Sigmoid colon (tissue), 7 donors: ENCODE data around the gene DSTN. TPM values are rescaled to one million over a fixed set of nuclear protein-coding genes. Genes with fewer than 3 reads are reported as not detected.
A peak's percentile ranks its signal among the peaks of the same experiment; 100 is the strongest.

Experiments
- DNase-seq: peaks from one replicate; pipeline ENCODE4 v3.0.0-alpha.2; 2019
- H3K27ac ChIP-seq, 4 donors: fragments of 200-600 bp; sonication (generic); one replicate each; pipeline ENCODE4 v1.5.1; 2016 to 2019; ENCODE audit warnings: mild to moderate bottlenecking in 1 of 4
- H3K27me3 ChIP-seq, 3 donors: fragments of 200-600 bp; sonication (generic); one replicate each; pipeline ENCODE4 v1.5.1; 2019; ENCODE audit warnings: mild to moderate bottlenecking in 1 of 3
- H3K36me3 ChIP-seq, 4 donors: fragments of 200-600 bp; sonication (generic); one replicate each; pipeline ENCODE4 v1.5.1; 2016 to 2019
- H3K4me1 ChIP-seq, 4 donors: fragments of 200-600 bp; sonication (generic); one replicate each; pipeline ENCODE4 v1.5.1; 2017 to 2019
- H3K4me3 ChIP-seq, 4 donors: fragments of 200-600 bp; sonication (generic); one replicate each; pipeline ENCODE4 v1.5.1; 2017 to 2019; ENCODE audit warnings: mild to moderate bottlenecking in 2 of 4, moderate library complexity in 1 of 4
- H3K9me3 ChIP-seq, 4 donors: fragments of 200-600 bp in 3 of 4; sonication (generic) in 3 of 4; one replicate each; pipeline versions ENCODE4 v1.5.1 to v1.6.1; 2013 to 2019
- EP300 ChIP-seq, 4 donors: sonication (generic); formaldehyde crosslinking; IDR thresholded peaks; one replicate each; pipeline ENCODE4 v1.6.1; 2017; ENCODE audit warnings: antibody characterized with exemption in 4 of 4
- POLR2A ChIP-seq, 2 donors: fragments of 450-650 bp; IDR thresholded peaks; one replicate each; pipeline ENCODE4 v1.6.1; 2016; ENCODE audit warnings: antibody characterized with exemption in 2 of 2, mild to moderate bottlenecking in 2 of 2, moderate library complexity in 2 of 2
- POLR2AphosphoS5 ChIP-seq, 4 donors: sonication (generic); formaldehyde crosslinking; IDR thresholded peaks; one replicate each; pipeline ENCODE4 v1.6.1; 2017; ENCODE audit warnings: antibody characterized with exemption in 4 of 4
- WGBS, 2 donors: extraction: QIAGEN DNeasy Blood & Tissue Kit; methylation state at CpG; one replicate each; pipeline ENCODE4 v1.1.7; 2013; 5-methylcytosine and 5-hydroxymethylcytosine counted together
- intact Hi-C: fragments of 100-400 bp; cut with DNase I; formaldehyde crosslinking; loops from one replicate; pipeline ENCODE4 v1.15.1; 2023
- polyA plus RNA-seq, 3 donors: library from polyadenylated mRNA; stranded (reverse); fragments of 200-250 nt; gene quantifications; one replicate each; pipeline ENCODE4 v1.2.3, GENCODE V29; 2013
- total RNA-seq, 4 donors: library from RNA; depleted of rRNA; stranded (reverse); fragments of >200 nt; gene quantifications; one replicate each; pipeline ENCODE4 v1.1.0, GENCODE V29; 2016
- TF ChIP-seq, protein P1 (sequence below), 4 experiments: fragments of 450-650 bp in 3 of 4; fragments of 200-600 bp in 1 of 4; IDR thresholded peaks; one replicate each; pipeline ENCODE4 v1.5.1; 2016 to 2019; ENCODE audit warnings: antibody characterized with exemption in 4 of 4, mild to moderate bottlenecking in 3 of 4, moderate library complexity in 2 of 4
- donor health status: healthy with polysubstance abuse.
- donor health status: Bipolar disorder and iron deficiency.
- donor health status: healthy.

Gene DSTN
- total and polyA plus RNA-seq, 7 donors, result 429 to 2,237 (median 1,872) TPM

DNA sequence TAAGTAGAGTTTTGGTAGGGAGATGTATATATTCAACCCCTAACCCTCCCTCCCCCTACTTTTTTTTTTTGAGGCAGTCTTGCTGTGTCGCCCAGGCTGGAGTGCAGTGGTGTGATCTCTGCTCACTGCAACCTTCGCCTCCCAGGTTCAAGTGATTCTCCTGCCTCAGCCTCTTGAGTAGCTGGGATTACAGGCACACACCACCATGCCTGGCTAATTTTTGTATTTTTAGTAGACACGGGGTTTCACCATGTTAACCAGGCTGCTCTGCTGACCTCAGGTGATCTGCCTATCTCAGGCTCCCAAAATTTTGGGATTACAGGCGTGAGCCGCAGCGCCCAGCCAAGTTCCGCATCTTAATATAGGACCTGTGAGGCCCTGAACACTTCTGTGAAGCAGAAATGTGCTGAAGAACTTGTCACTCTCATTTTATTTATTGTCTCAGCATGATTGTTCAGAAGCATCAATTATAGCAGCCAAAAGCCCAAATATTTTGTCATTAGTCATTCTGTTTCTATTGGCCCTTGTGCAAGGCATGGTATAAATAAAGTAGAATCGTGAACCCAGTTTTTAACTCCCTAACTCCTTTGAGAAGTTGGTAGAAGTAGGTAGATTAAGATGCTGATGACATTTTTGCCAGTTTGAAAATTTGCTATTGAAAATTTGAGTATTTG lies 19.4 kb downstream of the DSTN start:
- Histone ChIP-seq H3K4me1 (peaks cover 0 to 100% (median 97%) of the 10 kb centered on the region in 4 donors), H3K9me3 (no peaks in the 10 kb centered on the region), H3K36me3 (peaks cover 0 to 4% (median 0%) of the 10 kb centered on the region in 4 donors), H3K27ac (peak overlapping the region; percentile 65 to 100 (median 88)), H3K27me3 (no peaks in the 10 kb centered on the region), H3K4me3 (peak overlapping the region in 3 of 4 donors; percentile 11 to 30 (median 22))
- peak in 3 of 4 donors; percentile 38 to 50 (median 39) for TF ChIP-seq POLR2AphosphoS5 (IDR thresholded peaks at IDR 0.05)
- TF ChIP-seq, protein P1, sequence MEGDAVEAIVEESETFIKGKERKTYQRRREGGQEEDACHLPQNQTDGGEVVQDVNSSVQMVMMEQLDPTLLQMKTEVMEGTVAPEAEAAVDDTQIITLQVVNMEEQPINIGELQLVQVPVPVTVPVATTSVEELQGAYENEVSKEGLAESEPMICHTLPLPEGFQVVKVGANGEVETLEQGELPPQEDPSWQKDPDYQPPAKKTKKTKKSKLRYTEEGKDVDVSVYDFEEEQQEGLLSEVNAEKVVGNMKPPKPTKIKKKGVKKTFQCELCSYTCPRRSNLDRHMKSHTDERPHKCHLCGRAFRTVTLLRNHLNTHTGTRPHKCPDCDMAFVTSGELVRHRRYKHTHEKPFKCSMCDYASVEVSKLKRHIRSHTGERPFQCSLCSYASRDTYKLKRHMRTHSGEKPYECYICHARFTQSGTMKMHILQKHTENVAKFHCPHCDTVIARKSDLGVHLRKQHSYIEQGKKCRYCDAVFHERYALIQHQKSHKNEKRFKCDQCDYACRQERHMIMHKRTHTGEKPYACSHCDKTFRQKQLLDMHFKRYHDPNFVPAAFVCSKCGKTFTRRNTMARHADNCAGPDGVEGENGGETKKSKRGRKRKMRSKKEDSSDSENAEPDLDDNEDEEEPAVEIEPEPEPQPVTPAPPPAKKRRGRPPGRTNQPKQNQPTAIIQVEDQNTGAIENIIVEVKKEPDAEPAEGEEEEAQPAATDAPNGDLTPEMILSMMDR (IDR thresholded peaks at IDR 0.05), result no peak
- no peak for TF ChIP-seq EP300 (IDR thresholded peaks at IDR 0.05)
- TF ChIP-seq POLR2A (IDR thresholded peaks at IDR 0.05), result no peak
- 82 to 87% methylated on average over 8 of the region's 8 CpGs for WGBS, 2 donors
- DNase-seq, result no peak
- intact Hi-C loops, result no loop called here

GRCh38 chr20:17590245-17590644 lies 20.4 kb downstream of the DSTN start:
- Histone ChIP-seq H3K27ac (peak overlapping the region; percentile 65 to 100 (median 88)), H3K27me3 (no peaks in the 10 kb centered on the region), H3K4me3 (peak overlapping the region in 3 of 4 donors; percentile 11 to 30 (median 22)), H3K4me1 (peaks cover 0 to 100% (median 97%) of the 10 kb centered on the region in 4 donors), H3K36me3 (peaks cover 0 to 4% (median 0%) of the 10 kb centered on the region in 4 donors), H3K9me3 (no peaks in the 10 kb centered on the region)
- intact Hi-C loops, result no loop called here
- TF ChIP-seq, protein P1 (IDR thresholded peaks at IDR 0.05), result no peak
- peak in 3 of 4 donors; percentile 13 to 49 (median 47) for TF ChIP-seq POLR2AphosphoS5 (IDR thresholded peaks at IDR 0.05)
- peak in 1 of 4 donors; percentile 54 for TF ChIP-seq EP300 (IDR thresholded peaks at IDR 0.05)
- TF ChIP-seq POLR2A (IDR thresholded peaks at IDR 0.05), result no peak
- no peak for DNase-seq
- WGBS, 2 donors, result 55 to 58% methylated on average over 1 of the region's 1 CpG

- no peaks in the 10 kb centered on the region for H3K9me3 ChIP-seq
- peak overlapping the region; percentile 65 to 100 (median 88) for H3K27ac ChIP-seq
- TF ChIP-seq POLR2AphosphoS5 (IDR thresholded peaks at IDR 0.05) (no peak), POLR2A (IDR thresholded peaks at IDR 0.05) (no peak), EP300 (IDR thresholded peaks at IDR 0.05) (no peak)
- TF ChIP-seq, protein P1 (IDR thresholded peaks at IDR 0.05), result no peak
- WGBS, 2 donors, result 91 to 95% methylated on average over 4 of the region's 4 CpGs
- H3K4me3 ChIP-seq, result peak overlapping the region in 2 of 4 donors; percentile 6 to 13
- H3K27me3 ChIP-seq, result no peaks in the 10 kb centered on the region
- intact Hi-C loops, result no loop called here
- peaks cover 0 to 100% (median 96%) of the 10 kb centered on the region in 4 donors for H3K4me1 ChIP-seq
- no peak for DNase-seq
- peaks cover 0 to 4% (median 0%) of the 10 kb centered on the region in 4 donors for H3K36me3 ChIP-seq
Observed at GRCh38 chr20:17593902-17594301, 24.0 kb downstream of the DSTN start.

DNA sequence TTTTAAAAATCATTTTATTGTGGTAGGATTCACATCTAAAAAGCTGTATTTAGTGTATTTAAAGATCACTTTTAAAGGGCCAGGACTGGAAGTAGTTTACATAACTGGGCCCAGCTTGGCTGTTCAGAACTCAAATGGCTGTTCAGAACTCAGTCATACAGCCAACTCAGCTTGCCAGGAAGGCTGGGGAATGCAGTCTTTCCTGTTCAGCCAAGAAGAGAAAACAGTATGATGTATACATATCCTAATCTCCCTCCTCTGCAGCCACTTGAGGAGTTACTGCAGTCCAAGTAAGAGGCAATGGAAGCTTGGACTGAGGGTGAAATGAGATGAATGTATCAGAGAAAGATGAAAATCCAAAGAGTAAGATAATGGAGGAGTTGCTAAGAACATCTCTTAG lies 24.6 kb downstream of the DSTN start:
- H3K27me3 ChIP-seq, result no peaks in the 10 kb centered on the region
- peak overlapping the region; percentile 65 to 100 (median 88) for H3K27ac ChIP-seq
- peaks cover 0 to 100% (median 96%) of the 10 kb centered on the region in 4 donors for H3K4me1 ChIP-seq
- TF ChIP-seq EP300 (IDR thresholded peaks at IDR 0.05) (no peak), POLR2AphosphoS5 (IDR thresholded peaks at IDR 0.05) (peak in 3 of 4 donors; percentile 36 to 42 (median 38)), POLR2A (IDR thresholded peaks at IDR 0.05) (no peak)
- TF ChIP-seq, protein P1 (IDR thresholded peaks at IDR 0.05), result no peak
- H3K9me3 ChIP-seq, result no peaks in the 10 kb centered on the region
- intact Hi-C loops, result no loop called here
- DNase-seq, result no peak
- peak overlapping the region in 2 of 4 donors; percentile 6 to 13 for H3K4me3 ChIP-seq
- peaks cover 0 to 4% (median 0%) of the 10 kb centered on the region in 4 donors for H3K36me3 ChIP-seq
